ENCODE results near the gene PTER. TPM values are rescaled to one million over a fixed set of nuclear protein-coding genes. Genes with fewer than 3 reads are reported as not detected.
A peak's percentile ranks its signal among the peaks of the same experiment; 100 is the strongest.

Gene PTER
- total RNA-seq, 2 experiments from 2014 or later = 8.2 to 9.7 TPM

GRCh38 chr10:16519908-16520861 lies 83.4 kb downstream of the PTER start:
- H3K36me3 Mint-ChIP-seq (ENCODE audit: low read depth) = no peaks in the 10 kb centered on the region
- peaks cover 16% of the 10 kb centered on the region for H3K4me1 ChIP-seq (ENCODE audit: insufficient read depth, low read length)
- CTCF ChIA-PET = no interaction called here
- H3K9me3 ChIP-seq (ENCODE audit: control insufficient read depth in 1 of 2, insufficient read depth in 1 of 2, low read length in 2 of 2) = peaks cover 0 to 4% of the 10 kb centered on the region in 2 experiments
- peaks cover 22 to 29% of the 10 kb centered on the region in 2 experiments for H3K27me3 ChIP-seq (ENCODE audit: control insufficient read depth in 1 of 2, insufficient read depth in 2 of 2, low read length in 2 of 2)
- H3K27ac ChIP-seq (ENCODE audit: low read depth in 1 of 2, low read length in 2 of 2) = no peak overlapping the region
- peak overlapping the region; percentile 12 for H3K4me3 ChIP-seq (ENCODE audit: low read length)
- no peak overlapping the region for H3K27ac Mint-ChIP-seq
- H3K4me1 Mint-ChIP-seq (ENCODE audit: low read depth) = peaks cover 10% of the 10 kb centered on the region
- no peaks in the 10 kb centered on the region for H3K9me3 Mint-ChIP-seq
- intact Hi-C loops (cut with DNase I, micrococcal nuclease) = no loop called here
- H3K36me3 ChIP-seq (ENCODE audit: insufficient read depth, low read length) = no peaks in the 10 kb centered on the region
- peak overlapping the region; percentile 81 for H3K4me3 Mint-ChIP-seq
- peaks cover 51% of the 10 kb centered on the region for H3K27me3 Mint-ChIP-seq
- POLR2A ChIA-PET = no interaction called here
- ATAC-seq (ENCODE audit: poor library complexity) (no peak), DNase-seq (peak in 3 of 14 experiments; percentile 4 to 16 (median 5))
- no peak for TF ChIP-seq CTCF (IDR thresholded peaks at IDR 0.05)

- Histone ChIP-seq H3K27ac (ENCODE audit: low read depth in 1 of 2, low read length in 2 of 2) (no peak overlapping the region), H3K4me3 (ENCODE audit: low read length) (peak overlapping the region; percentile 40), H3K4me1 (ENCODE audit: insufficient read depth, low read length) (peaks cover 16% of the 10 kb centered on the region), H3K36me3 (ENCODE audit: insufficient read depth, low read length) (no peaks in the 10 kb centered on the region), H3K9me3 (ENCODE audit: control insufficient read depth in 1 of 2, insufficient read depth in 1 of 2, low read length in 2 of 2) (peaks cover 0 to 4% of the 10 kb centered on the region in 2 experiments), H3K27me3 (ENCODE audit: control insufficient read depth in 1 of 2, insufficient read depth in 2 of 2, low read length in 2 of 2) (peaks cover 22 to 29% of the 10 kb centered on the region in 2 experiments)
- ATAC-seq (ENCODE audit: poor library complexity) (no peak), DNase-seq (peak in 5 of 14 experiments; percentile 5 to 16 (median 10))
- TF ChIP-seq CTCF (IDR thresholded peaks at IDR 0.05) = no peak
- ChIA-PET POLR2A (interaction anchor here (0.7 kb wide), 1 partner anchor 84 kb away, joined by 3 read pairs; the partner anchor contains the start of gene PTER), CTCF (interaction anchor here (0.7 kb wide), 1 partner anchor 122 kb away, joined by 3 read pairs; no protein-coding TSS in a partner anchor)
- Mint-ChIP-seq H3K4me3 (no peak overlapping the region), H3K27ac (no peak overlapping the region), H3K36me3 (ENCODE audit: low read depth) (no peaks in the 10 kb centered on the region), H3K9me3 (no peaks in the 10 kb centered on the region), H3K27me3 (peaks cover 56% of the 10 kb centered on the region), H3K4me1 (ENCODE audit: low read depth) (peaks cover 10% of the 10 kb centered on the region)
- intact Hi-C loops (cut with DNase I, micrococcal nuclease) = no loop called here
Observed at GRCh38 chr10:16520900-16521299, 84.1 kb downstream of the PTER start.

DNA sequence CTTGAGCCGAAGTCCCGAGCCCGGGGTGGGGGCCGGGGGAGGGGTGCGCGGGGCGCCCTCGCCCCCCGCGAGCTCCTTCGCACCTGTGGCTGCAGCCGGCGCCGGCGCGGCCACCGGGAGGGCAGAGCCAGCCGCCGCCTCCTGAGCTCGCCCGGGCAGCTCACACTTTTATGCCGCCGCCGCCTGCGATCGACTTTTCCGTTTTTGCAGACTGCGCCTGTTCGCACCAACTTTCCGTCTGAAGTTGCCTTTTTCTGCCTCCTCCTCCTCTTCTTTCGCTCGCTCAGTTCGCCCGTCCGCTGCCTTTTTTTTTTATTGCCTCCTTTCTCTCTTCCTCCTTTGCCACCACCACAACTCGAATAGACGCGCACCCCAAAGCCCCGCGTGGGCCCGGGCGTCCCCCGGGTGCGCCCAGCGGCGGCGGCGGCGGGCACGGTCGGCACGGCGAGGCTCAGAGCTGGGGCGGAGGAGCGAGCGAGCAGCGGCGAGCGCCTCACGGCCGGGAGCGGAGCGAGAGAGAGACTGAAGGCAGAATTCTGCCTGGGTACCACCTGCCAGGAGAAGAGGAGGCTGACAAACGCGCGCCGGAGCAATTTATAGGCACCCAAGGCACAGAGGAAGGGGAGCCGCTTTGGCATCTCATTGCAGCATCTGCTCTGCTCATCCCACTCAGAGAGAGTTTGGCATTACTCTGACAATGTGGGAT lies 84.7 kb downstream of the PTER start, which contains the start of gene C1QL3:
Gene C1QL3, minus strand, starts transcription at position 569 of the 706 bp plus-strand sequence. CDS start 814 bp downstream, outside the sequence.
- Mint-ChIP-seq H3K27ac (no peak within 1 kb of the TSS), H3K36me3 (ENCODE audit: low read depth) (no peaks in the 10 kb centered on the region), H3K9me3 (no peaks in the 10 kb centered on the region), H3K4me3 (peak within 1 kb of the TSS; percentile 81), H3K27me3 (peaks cover 60% of the 10 kb centered on the region), H3K4me1 (ENCODE audit: low read depth) (peaks cover 10% of the 10 kb centered on the region)
- no peak for TF ChIP-seq CTCF (IDR thresholded peaks at IDR 0.05)
- Histone ChIP-seq H3K9me3 (ENCODE audit: control insufficient read depth in 1 of 2, insufficient read depth in 1 of 2, low read length in 2 of 2) (peaks cover 0 to 4% of the 10 kb centered on the region in 2 experiments), H3K27me3 (ENCODE audit: control insufficient read depth in 1 of 2, insufficient read depth in 2 of 2, low read length in 2 of 2) (peaks cover 22 to 29% of the 10 kb centered on the region in 2 experiments), H3K4me3 (ENCODE audit: low read length) (peak within 1 kb of the TSS; percentile 40), H3K36me3 (ENCODE audit: insufficient read depth, low read length) (no peaks in the 10 kb centered on the region), H3K27ac (ENCODE audit: low read depth in 1 of 2, low read length in 2 of 2) (no peak within 1 kb of the TSS), H3K4me1 (ENCODE audit: insufficient read depth, low read length) (peaks cover 16% of the 10 kb centered on the region)
- ChIA-PET POLR2A (interaction anchor here (0.7 kb wide), 1 partner anchor 84 kb away, joined by 3 read pairs; the partner anchor contains the start of gene PTER), CTCF (interaction anchor here (0.7 kb wide), 1 partner anchor 122 kb away, joined by 3 read pairs; no protein-coding TSS in a partner anchor)
- DNase-seq (peak in 3 of 14 experiments; percentile 8 to 20 (median 10)), ATAC-seq (ENCODE audit: poor library complexity) (no peak)
- intact Hi-C loops (cut with DNase I, micrococcal nuclease) = no loop called here

Measured in CD4-positive, alpha-beta T cell (primary cell).